Suppressor macrophage (primary cell): Measurements from ENCODE around the gene TP53TG5.
A peak's percentile ranks its signal among the peaks of the same experiment; 100 is the strongest.
"Not testable (repeated sequence)": the region's sequence is repeated elsewhere in the genome, so short reads cannot be mapped to it uniquely, and the experiment has no call there.

ENCODE experiments used
- DNase-seq, 4 experiments: peaks; one replicate each; pipeline ENCODE4 v3.0.0-alpha.2; 2020 to 2022

The TP53TG5 gene

GRCh38 chr20:45366192-45366591 lies 11.9 kb downstream of the TP53TG5 start:
- no peak for DNase-seq

GRCh38 chr20:45365444-45365970 lies 12.6 kb downstream of the TP53TG5 start:
- DNase-seq: no peak

GRCh38 chr20:45363611-45364492 lies 14.3 kb downstream of the TP53TG5 start:
- peak in 2 of 4 experiments; percentile 22 to 31 for DNase-seq

- peak; percentile 98 to 99 (median 98) for DNase-seq
These were observed 15.1 kb downstream of the TP53TG5 start, which contains the start of gene SYS1 for GRCh38 chr20:45362804-45363610. SYS1 (plus strand) TSS chr20:45363156; CDS start chr20:45363532, 376 bp downstream.

- DNase-seq: peak; percentile 53 to 78 (median 74)
These were observed 16.3 kb downstream of the TP53TG5 start for GRCh38 chr20:45361793-45362192.

GRCh38 chr20:45359406-45360148 lies 18.5 kb downstream of the TP53TG5 start:
- no peak for DNase-seq

- DNase-seq: peak in 2 of 4 experiments; percentile 32 to 48
These were observed 19.1 kb downstream of the TP53TG5 start for GRCh38 chr20:45359069-45359405.

GRCh38 chr20:45358282-45359068 lies 19.6 kb downstream of the TP53TG5 start:
- DNase-seq: peak; percentile 79 to 89 (median 88)

- peak; percentile 35 to 57 (median 53) for DNase-seq
These were observed 22.7 kb downstream of the TP53TG5 start for GRCh38 chr20:45355209-45356084.

GRCh38 chr20:45354423-45355208 lies 23.5 kb downstream of the TP53TG5 start:
- DNase-seq: no peak

GRCh38 chr20:45353746-45354145 lies 24.4 kb downstream of the TP53TG5 start:
- DNase-seq: no peak

GRCh38 chr20:45352729-45353128 lies 25.4 kb downstream of the TP53TG5 start:
- no peak for DNase-seq

- DNase-seq: not testable (repeated sequence)
These were observed 27.3 kb downstream of the TP53TG5 start for GRCh38 chr20:45350795-45351194.

- no peak for DNase-seq
These were observed 27.9 kb downstream of the TP53TG5 start for GRCh38 chr20:45350217-45350616.

GRCh38 chr20:45347936-45348778 lies 30.0 kb downstream of the TP53TG5 start, which contains the start of gene SDC4:
SDC4 (minus strand) TSS chr20:45348424; CDS start chr20:45348384, 40 bp downstream.
- peak; percentile 66 to 89 (median 80) for DNase-seq

- DNase-seq: no peak
These were observed 30.7 kb downstream of the TP53TG5 start for GRCh38 chr20:45347297-45347935.

GRCh38 chr20:45346851-45347250 lies 31.3 kb downstream of the TP53TG5 start:
- DNase-seq: no peak

GRCh38 chr20:45346291-45346718 lies 31.8 kb downstream of the TP53TG5 start:
- DNase-seq: no peak
